RWPE1 (cell line): ENCODE results near the gene ILF3.
"Not testable (repeated sequence)": the region's sequence is repeated elsewhere in the genome, so short reads cannot be mapped to it uniquely, and the experiment has no call there.

Experiments
- CTCF ChIA-PET: fragments of 350-600 bp; sonication (Branson Sonifier 250); formaldehyde crosslinking; extraction: SDS; loops from one replicate; lab custom pipeline; 2021; lab: Yijun Ruan, JAX
- POLR2A ChIA-PET: fragments of 400-600 bp; formaldehyde crosslinking; extraction: SDS; loops from one replicate; lab custom pipeline; 2020; ENCODE audit warnings: antibody characterized with exemption; ENCODE audit not compliant: low non-redundant PET; lab: Yijun Ruan, JAX
- DNase-seq: peaks from one replicate; pipeline ENCODE4 v3.0.0; 2012; ENCODE audit warnings: low spot score
- H3K27ac ChIP-seq: fragments of 450-650 bp; 2 replicates; pipeline ENCODE4 v1.5.1; 2017
- TF ChIP-seq, protein P1 (sequence below): fragments of 450-650 bp; conservative IDR thresholded peaks from 2 replicates; pipeline ENCODE4 v1.5.1; 2017; ENCODE audit warnings: low read depth, mild to moderate bottlenecking

ILF3 gene

DNA sequence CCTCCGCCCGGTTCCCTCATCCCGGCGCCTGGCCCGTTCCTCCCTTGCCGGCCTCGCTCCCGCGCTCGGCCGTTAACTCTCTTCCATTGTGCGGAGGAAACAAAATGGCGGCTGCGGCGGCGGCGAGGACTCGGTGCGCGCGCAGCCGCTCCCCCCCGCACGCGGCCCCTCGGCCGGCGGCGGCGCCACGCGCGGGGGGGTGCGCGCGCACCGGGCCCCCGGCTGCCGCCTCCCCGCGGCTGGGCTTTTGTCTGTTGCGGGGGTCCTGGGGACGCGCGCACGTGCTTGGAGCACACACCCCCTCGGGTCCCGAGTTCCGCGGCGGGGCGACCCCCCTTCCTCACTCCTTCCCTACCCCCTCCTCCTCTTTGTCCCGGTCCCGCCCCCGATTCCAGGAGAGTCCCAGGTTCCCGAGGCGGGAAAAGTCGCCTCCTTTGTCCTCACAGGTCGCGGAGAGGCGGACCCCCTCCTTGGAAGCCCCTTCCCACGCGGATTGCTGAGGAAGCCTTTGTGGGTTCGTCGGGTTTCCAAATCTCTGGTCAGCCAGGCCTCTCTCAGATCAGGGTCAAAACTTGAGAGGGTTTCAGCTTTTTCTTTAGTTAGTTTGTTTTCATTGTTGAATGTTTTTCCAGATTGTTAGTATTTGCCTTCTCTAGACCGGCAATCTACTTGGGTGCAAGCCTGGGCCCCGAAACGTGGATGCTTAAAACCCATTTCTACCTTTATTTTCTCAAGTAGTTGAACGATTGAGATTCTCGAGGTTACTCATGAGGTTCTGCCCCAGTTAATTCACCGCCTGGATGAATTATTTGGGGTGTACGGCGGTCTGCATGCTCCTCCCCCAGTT, 687 bp downstream of the ILF3 start:
- POLR2A ChIA-PET: interaction anchor here (1.2 kb wide), 1 partner anchor 312 kb away, joined by 3 read pairs; no protein-coding TSS in a partner anchor
- CTCF ChIA-PET: interaction anchor here (0.6 to 1.4 kb wide), 2 partner anchors 74 to 148 kb away, joined by 3 to 4 read pairs; no protein-coding TSS in a partner anchor
- peak; percentile 66 for DNase-seq
- TF ChIP-seq, protein P1, sequence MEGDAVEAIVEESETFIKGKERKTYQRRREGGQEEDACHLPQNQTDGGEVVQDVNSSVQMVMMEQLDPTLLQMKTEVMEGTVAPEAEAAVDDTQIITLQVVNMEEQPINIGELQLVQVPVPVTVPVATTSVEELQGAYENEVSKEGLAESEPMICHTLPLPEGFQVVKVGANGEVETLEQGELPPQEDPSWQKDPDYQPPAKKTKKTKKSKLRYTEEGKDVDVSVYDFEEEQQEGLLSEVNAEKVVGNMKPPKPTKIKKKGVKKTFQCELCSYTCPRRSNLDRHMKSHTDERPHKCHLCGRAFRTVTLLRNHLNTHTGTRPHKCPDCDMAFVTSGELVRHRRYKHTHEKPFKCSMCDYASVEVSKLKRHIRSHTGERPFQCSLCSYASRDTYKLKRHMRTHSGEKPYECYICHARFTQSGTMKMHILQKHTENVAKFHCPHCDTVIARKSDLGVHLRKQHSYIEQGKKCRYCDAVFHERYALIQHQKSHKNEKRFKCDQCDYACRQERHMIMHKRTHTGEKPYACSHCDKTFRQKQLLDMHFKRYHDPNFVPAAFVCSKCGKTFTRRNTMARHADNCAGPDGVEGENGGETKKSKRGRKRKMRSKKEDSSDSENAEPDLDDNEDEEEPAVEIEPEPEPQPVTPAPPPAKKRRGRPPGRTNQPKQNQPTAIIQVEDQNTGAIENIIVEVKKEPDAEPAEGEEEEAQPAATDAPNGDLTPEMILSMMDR: no peak
- H3K27ac ChIP-seq: peak overlapping the region; percentile 89

- TF ChIP-seq, protein P1: no peak
- POLR2A ChIA-PET: interaction anchor here (1.2 kb wide), 1 partner anchor 311 kb away, joined by 3 read pairs; no protein-coding TSS in a partner anchor
- no peak for DNase-seq
- peak overlapping the region; percentile 89 for H3K27ac ChIP-seq
- CTCF ChIA-PET: interaction anchor here (0.5 to 1.4 kb wide), 4 partner anchors 11 to 149 kb away, joined by 3 to 4 read pairs (median 4); no protein-coding TSS in a partner anchor
These were observed 1.5 kb downstream of the ILF3 start for GRCh38 chr19:10655457-10656312.

DNA sequence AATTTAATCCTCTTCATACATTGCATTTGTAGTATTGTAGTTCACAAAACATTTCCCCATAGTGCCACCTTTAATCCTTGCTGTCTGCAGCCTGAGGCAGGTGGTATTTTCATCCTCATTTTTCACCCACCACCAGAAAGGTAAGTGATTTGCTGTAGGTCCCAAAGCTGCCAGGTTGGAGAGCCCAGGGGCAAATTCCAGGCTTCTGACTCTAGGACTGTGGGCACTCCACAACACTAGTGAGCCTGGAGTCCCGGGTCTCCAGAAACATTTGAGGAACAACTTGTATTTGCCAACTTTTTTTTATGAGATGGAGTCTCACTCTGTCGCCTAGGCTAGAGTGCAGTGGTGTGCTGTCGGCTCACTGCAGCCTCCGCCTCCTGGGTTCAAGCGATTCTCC, 6.2 kb downstream of the ILF3 start:
- TF ChIP-seq, protein P1: no peak
- CTCF ChIA-PET: no interaction called here

GRCh38 chr19:10661946-10662345, 7.8 kb downstream of the ILF3 start:
- DNase-seq: no peak
- ChIA-PET POLR2A (no interaction called here), CTCF (interaction anchor here (0.6 kb wide), 2 partner anchors 15 to 27 kb away, joined by 3 to 4 read pairs; no protein-coding TSS in a partner anchor)
- no peak overlapping the region for H3K27ac ChIP-seq
- TF ChIP-seq, protein P1: no peak

More for the DNA sequence above, 6.2 kb downstream of the ILF3 start:
- peak overlapping the region; percentile 37; the same call in 1 of the 2 replicates for H3K27ac ChIP-seq
- DNase-seq: no peak
- POLR2A ChIA-PET: no interaction called here

- ChIA-PET CTCF (no interaction called here), POLR2A (no interaction called here)
- peak overlapping the region; percentile 31; the same call in 1 of the 2 replicates for H3K27ac ChIP-seq
- TF ChIP-seq, protein P1: no peak
- DNase-seq: no peak
These were observed 8.5 kb downstream of the ILF3 start for GRCh38 chr19:10662384-10663251.

- POLR2A ChIA-PET, CTCF ChIA-PET, DNase-seq: not testable (repeated sequence)
- peak overlapping the region; percentile 31; the same call in 1 of the 2 replicates for H3K27ac ChIP-seq
These were observed 9.1 kb downstream of the ILF3 start for GRCh38 chr19:10663252-10663563.
